NCI-H345 treated with DMSO at 0.1 percent for 48 hours (cell line): Measurements from ENCODE around the gene STK36.

Source experiments
- DNase-seq: peaks from one replicate; lab custom pipeline; 2025; ENCODE audit not compliant: unreplicated experiment; lab: John Stamatoyannopoulos, UW

The STK36 gene

DNA sequence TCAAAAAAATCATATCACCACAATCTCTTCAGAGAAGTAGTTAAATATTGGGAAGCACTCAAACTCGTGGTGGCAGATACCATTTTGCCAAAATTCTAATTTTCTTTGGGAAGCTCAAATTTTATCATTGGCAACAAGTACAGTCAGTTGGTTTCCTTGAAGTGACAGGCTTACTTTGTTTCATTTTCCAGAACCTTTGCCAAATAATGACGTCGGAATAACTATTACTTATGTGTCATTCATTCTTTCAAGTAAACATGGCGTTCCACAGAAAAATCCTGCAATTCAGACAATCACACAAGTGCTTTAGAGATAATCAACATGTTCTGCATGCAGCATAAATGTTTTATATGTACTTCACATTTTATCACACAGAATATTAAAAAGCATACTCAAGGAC lies 44.2 kb downstream of the STK36 start:
- DNase-seq, result no peak

DNA sequence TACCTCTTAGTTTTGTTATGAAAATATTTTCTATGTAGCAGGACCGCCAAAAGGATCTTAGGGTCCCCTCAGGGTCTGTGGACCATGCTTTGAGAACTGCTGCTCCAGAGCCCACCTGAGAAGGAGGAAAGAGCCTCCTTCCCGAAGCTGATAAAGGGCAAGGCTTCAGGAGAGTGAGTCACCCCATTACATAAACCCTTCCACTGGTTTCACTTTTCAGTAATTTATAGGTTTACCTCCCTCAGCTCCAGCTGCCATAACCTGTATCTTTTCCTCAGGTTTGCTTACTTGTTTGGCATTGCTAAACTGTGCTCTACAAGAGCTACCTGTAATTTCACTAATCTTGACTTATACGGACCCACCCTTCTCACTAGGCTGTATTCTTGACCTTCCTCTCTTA lies 45.4 kb downstream of the STK36 start:
- no peak for DNase-seq

DNA sequence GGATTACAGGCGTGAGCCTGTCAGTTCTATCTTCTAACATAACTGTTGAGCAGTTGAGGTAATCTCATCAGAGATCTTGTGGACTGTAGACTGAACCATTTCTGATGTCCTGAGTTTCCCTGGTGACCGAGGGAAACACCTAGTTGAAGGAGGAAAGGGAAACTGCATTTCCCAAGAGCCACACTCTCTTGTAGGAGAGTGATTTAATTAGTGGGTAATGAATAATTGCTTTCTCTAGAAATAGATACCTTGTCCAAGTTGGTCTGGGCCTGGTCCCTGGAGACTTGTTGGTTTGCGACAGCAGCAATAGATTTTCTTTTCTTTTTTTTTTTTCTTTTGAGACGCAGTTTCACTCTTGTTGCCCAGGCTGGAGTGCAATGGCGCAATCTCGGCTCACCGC lies 46.2 kb downstream of the STK36 start:
- DNase-seq, result no peak

DNA sequence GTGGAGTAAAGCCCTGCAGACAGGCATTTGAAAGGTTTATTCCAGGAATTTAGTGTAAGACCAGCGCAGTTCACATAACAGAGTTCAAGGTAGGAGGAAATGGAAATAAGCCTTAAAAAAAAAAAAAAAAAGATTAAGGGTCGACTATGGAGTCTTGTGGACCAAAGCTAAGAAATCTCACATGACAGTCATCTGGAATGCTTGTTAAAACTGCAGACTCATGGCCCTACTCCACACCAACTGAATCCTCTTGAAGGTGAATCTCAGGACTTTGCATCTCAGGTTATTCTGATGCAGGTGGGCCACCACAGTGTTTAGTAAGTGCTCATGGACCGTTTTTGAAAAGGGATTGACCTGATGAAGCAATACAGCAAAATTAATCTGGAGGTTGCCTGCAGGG lies 47.6 kb downstream of the STK36 start:
- DNase-seq, result no peak

DNA sequence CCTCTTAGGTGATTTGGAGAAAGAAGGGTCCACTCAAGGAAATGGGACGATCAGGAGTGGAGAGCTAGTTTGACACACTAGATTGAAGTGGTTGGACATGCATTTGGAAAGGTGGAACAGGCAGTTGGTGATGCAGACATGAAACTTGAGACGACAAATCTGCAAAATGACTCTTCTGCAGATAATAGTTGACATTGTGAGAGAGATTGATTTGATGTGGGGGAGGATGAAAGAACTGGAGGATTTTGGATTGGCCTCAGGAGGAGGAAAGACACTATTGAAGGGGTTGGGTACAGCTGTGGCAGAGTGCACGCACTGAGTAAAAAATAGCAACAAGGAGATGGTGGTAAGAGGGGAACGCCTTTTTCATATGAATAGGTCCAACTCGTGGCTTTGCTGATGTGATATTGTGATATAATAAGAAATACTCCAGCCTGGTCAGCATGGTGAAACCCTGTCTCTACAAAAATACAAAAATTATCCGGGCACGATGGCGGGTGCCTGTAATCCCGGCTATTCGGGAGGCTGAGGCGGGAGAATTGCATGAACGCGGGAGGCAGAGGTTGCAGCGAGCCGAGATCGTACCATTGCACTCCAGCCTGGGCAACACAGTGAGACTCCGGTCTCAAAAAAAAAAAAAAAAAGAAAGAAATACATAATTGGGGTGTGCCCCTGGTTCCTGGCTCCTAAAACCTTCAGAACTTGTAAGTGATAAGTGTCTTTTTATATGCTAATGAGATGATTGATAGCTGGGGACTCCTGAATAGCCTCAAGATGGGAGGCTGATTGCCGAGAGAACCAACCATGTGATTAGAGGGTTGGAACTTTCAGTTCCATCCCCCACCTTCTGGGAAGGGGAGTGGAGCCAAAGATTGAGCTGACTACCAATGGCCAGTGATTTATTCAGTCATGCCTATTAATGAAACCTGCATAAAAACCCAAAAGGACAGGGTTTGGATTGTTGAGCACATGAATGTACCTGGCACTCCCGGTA lies 48.5 kb downstream of the STK36 start:
- DNase-seq, result no peak

DNA sequence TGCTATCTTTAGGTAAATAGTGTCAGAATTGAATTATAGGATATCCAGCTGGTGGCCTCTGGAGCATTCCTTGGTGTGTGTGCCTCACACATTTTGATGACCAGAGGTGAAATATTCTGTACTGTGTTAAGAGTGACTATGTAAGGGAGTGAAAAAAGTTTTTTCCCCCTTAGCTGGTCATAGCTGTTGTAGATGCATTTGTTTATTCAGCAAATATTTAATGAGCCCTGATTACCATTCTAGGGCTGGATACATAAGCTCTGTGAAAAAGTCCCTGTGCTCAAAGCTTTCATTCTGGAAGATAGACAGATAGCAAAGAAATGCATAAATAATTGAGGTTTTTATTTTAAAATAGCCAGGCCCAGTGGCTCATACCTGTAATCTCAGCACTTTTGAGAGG lies 49.6 kb downstream of the STK36 start:
- DNase-seq, result no peak

DNA sequence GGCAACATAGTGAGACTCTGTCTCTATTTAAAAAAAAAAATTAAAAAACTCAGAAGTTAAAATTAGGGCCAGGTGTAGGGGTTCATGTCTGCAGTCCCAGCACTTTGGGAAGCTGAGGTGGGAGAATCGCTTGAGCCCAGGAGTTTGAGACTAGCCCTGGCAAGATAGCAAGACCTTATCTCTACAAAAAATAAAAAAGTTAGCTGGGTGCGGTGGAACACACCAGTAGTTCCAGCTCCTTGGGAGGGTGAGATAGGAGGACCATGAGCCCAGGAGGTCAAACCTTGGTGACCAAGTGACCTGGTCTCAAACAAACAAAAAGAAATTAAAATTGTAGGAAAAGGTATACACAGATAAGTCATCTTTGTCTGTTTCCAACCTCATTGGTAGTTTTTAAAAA lies 50.0 kb downstream of the STK36 start:
- DNase-seq, result no peak

DNA sequence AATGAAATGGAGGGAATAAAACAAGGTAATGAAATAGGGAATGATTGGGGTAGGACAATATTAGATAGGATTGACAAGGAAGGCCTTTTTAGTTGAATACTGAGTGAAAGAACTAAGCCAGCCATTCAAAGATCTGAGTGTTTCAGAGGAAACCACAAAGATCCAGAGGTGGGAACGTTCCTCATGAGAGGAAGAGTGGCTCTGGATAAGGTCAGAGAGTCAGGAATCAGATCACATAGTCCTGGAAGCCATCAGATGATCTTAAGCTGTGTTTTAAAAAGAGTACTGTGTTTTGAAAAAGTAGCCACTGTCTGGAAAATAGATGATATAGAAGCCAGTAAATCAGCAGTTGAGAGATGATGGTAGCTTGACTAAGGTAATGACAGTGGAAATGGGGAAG lies 50.5 kb downstream of the STK36 start:
- no peak for DNase-seq

DNA sequence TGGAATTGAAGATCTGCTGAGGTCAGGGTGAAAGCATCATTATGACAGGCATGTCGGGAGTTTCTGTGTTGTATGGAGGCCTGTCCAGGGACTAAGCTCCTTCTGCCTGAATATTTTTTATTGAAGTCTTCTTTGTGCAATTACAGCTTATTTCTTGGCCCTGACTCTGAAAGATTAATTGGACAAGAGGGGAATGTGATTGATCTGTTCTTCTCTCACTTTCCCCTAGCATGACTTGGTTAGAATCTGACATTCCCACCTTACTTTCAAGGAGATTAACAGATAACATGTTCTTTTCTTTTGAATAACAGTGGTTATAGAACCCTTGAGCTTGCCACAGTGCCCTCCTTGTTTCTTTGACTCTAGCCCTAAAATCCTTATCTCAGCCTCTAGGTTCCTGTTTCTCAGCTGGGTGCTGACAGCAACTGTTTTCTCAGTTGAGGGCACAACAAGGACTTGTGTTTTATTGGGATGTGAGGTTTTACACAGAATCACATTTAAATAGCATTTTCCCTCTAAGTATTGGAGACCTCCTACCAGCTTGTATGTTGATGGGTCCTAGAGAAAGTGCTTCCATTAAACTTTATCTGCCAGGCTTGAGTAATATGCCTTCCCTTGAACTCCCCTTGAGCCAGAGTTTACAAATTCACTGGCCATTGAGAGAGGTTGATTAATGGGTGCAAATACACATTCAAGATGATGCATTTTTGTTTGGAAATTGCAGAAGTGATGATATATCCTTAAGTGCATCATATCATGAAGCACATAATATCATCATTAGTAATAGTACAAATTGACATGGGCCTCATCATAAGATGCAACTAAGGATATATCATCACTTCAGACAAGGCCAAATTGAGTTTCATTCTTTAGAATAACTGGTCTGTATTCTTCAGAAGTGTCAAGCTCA lies 51.2 kb downstream of the STK36 start:
- no peak for DNase-seq

DNA sequence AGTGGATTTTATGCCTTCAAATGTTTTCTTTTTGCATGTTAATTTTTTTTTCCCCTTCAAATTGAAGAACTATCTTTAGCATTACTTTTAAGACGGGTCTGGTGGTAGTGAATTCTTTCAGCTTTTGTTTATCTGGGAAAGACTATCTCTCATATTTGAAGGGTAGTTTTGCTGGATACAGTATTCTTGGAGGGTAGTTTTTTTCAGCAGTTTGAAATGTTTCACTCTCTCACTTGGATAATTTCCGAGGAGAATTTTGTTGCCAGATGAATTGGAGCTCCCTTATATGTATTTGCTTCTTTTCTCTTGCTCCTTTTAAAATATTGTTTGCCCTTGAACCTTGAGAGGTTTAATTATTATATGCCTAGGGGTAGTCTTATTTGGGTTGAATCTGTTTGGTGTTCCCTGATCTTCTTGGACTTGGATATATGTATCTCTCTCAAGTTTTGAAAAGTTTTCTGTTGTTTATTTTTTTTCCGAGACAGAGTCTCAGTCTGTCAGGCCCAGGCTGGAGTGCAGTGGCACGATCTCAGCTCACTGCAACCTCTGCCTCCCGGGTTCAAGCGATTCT lies 54.2 kb downstream of the STK36 start:
- no peak for DNase-seq

DNA sequence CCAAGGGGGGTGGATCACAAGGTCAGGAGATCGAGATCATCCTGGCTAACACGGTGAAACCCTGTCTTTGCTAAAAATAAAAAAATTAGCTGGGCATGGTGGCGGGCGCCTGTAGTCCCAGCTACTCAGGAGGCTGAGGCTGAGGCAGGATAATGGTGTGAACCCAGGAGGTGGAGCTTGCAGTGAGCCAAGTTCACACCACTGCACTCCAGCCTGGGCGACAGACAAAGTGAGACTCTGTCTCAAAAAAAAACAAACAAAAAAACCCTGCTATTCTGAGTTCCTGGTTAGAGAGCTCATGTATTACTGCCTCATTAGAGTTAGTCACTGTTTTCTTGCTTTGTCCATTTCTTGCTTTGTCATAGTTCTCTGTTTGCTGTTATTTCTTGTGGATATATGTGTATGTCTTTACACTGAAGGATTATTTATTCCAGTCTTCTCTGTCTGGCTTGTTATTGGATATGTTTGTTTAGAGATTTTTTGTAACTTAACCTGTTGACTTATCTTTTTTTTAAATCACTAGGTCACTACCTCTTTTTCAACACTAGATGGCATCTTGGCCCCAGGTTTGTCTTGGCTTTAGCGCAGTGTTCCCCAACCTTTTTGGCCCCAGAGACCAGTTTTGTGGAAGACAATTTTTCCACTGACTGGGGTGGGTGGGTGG lies 55.7 kb downstream of the STK36 start:
- no peak for DNase-seq

DNA sequence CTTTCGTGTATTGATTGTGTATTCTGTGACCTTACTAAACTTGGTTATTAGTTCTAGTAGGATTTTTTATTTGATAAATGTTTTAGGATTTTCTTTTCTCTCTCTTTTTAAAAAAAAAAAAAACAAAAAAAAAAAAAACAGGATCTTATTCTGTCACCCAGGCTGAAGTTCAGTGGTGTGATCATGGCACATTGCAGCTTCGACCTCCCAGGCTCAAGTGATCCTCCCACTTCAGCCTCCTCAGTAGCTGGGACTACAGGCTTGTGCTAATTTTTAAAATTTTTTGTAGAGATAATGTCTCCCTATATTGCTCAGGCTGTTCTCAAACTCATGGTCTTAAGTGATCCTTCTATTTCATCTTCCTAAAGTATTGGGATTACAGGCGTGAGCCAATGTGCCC lies 57.8 kb downstream of the STK36 start:
- DNase-seq, result no peak

DNA sequence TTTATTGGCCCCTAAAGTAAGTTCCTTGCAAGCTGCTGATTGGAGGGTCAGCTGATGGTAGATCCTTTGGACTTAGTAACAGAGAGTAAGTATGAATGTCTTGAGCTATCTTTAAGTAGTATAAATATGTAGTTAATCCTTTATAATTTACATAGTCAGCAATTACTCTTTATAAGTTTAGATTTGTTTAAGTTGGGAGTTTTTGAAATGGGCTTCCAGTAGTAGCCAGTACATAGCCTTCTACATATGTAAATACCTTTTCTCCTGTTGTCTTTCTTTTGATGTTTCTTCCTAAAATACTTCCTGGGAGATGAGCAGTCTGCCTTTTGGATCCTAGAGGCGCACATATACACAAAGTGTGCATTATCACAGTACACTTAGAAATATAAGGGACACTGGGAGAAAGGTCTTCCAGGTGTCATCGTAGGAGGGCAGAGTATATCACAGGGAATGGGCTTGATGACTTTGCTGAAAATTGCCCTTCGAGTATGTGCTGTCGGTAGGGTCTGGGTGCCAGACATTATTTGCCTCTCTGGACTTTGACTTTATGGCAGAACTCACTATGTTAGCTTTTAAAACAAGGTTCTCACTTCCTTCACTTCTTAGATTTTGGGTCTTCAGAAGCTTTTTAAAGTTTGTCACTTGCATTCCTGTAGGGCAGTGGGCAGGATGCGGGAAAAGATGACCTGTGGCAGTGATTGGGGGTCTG lies 60.3 kb downstream of the STK36 start:
- DNase-seq, result no peak

DNA sequence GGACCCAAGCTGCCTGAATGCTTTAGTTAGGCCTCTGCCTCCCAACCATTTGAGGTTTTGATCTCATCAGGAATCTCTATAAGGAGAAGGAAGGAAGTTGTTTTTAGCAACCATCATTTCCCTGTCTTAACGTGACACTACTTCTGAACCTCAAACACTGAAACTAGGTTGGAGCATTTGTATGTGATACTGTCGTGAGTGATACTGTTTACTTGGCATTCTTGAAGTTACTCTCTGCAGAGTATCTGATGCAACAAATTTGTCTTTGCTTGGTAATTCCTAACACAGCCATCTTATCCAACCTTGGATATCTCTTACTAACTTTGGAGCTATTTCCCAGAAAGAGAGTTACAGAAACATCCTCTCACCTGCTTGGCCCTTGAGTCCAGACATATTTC lies 60.9 kb downstream of the STK36 start:
- no peak for DNase-seq

DNA sequence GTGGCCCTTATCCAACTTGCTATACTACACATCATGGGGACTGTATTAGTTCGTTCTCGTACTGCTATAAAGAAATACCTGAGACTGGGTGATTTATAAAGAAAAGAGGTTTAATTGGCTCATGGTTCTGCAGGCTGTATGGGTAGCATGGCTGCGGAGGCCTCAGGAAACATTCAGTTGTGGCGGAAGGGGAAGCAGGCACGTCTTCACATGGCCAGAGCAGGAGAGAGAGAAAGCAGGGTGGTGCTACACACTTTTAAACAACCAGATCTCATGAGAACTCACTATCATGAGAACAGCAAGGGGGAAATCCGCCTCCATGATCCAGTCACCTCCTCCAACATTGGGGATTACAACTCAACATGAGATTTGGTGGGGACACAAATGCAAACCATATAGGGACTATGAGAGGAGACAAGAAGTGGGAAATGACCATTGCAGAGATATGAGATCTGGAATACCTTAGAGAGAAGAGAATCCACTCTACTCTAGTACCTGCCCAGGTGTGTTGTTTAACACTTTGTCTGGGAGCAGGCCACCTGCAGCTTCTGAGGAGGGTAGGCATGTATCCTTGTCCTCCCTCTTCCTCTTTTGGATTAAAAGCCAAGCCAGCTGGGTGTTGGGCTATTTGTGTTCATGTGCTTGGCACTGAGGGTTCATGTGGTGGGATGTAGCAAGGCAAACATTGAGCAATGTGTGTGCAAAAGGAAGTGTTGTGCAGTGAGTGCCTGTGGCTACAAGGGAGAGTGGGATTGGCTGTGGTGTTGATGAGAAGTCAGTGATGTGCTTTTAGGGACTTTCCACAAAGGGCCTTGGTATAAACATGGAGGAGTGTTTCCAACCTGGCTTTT lies 61.5 kb downstream of the STK36 start:
- DNase-seq, result no peak

DNA sequence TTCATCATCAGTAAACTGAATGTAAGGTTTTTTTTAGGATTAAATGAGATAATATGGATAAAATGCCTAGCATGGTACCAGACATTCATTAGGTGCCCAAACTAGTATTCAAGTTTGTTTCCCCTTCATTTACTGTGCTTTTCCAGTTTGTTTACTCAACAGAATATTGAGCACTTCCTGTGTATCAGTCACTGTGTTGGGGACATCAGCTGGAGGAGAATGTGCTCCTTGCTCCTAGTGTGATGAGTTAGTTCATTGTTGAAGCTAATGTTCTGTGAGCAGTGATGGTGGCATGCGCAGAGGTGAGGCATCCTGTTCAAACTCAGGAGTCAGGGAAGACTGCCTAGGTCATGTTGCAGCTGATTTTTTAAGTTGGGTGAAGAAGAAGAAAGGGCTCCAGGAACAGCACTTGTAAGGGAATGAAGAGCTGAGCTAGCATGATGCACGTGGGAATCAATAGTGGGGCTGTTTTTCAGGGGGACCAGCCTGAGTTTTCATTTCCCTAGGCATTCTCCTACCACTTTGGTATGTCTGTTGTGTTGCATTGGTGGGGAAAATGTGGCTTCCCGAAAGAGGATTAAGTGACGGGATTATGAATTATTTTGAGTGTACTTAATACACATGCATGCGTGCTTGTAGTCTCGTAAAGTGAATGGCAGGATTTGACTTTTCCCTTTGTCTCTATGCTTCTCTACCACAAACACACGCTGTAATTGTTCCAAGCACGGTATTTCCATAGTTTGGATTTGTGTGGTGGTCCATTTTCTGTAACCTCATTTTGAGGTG lies 62.5 kb downstream of the STK36 start:
- DNase-seq, result no peak

DNA sequence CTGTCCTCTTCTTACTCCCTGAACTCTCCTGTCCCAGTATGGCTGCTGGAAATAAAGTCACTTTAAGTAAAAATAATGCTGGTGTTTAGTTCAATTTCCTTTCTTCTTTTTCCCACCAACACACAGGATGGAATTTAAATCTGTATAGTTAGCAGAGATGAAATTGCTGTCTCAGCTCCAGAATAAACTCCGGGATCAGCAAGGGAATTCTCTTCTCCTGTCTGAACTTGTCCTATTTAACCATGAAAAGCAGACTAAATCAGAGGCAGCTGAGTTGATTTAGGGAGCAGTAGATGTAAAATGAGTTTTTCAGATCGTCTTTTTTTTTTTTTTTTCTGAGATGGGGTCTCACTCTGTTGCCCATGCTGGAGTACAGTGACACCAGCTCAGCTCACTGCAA lies 64.6 kb downstream of the STK36 start:
- no peak for DNase-seq

DNA sequence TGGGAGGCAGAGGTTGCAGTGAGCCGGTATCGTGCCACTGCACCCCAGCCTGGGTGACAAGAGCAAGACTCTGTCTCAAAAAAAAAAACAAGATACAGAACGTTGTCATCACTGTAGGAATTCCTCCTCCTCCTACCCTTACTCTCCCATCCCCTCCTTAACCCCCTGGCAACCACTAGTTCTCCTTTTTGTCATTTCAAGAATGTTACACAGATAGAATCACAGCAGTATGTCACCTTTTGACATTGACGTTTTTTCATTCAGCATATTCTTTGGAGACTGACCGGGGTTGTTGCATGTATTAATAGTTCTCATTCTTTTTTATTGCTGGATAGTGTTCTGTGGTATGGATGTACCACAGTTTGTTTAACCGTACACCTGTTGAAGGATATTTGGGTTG lies 71.2 kb downstream of the STK36 start:
- no peak for DNase-seq

DNA sequence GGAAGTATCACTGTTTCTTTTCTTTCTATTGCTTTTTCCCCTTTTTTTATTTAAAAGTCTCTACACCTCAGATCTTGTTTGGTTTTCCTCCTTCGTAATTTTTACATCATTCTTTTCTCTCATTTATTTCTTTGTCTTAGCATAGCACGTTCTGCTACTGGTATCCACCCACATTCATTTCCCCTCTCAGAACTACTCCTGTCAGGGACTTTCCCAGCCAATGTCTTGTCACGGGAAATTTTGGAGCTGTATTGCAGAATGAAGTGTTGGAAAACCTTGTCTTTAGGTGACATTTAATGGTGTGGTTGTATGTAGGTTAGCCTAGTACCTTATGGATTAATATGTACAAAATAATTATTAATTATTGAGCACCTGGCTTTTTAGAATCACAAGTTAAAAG lies 72.7 kb downstream of the STK36 start:
- DNase-seq, result no peak
